ENCODE data around the gene PACSIN2.
A peak's percentile ranks its signal among the peaks of the same experiment; 100 is the strongest.
"Not testable (repeated sequence)": the region's sequence is repeated elsewhere in the genome, so short reads cannot be mapped to it uniquely, and the experiment has no call there.

Gene PACSIN2

DNA sequence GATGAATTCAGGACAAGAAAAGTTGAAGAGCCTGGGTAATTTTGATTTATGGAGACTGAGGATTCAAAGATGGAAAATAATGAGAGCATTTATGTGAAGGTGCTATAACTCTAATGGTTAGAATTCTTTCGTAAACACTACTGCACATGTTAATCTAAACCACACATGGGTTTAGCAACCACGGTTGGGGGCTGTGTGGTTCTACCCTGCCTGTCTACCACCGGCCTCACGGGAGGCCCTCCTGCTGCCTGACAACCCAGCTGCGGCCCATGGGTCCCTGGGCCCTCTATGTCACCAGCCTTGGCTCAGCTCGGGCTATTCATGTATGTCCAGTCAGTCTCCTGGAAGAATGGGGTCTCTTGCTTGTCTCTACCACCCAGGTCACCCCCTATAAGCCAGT is 89.4 kb downstream of the PACSIN2 start:
- no peak for DNase-seq (ENCODE audit: low read depth)

DNA sequence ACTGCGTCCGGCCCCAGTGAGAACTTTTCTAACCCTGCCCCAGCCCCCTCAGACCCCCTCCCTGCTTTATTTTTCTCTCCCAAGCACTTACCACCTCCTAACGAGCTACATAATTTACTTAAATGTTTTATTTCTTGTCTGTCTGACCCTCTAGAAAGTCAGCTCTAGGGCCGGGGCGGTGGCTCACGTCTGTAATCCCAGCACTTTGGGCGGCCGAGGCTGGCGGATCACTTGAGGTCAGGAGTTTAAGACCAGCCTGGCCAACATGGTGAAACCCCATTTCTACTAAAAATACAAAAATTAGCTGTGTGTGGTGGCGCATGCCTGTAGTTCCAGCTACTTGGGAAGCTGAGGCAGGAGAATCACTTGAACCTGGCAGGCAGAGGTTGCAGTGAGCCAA is 89.9 kb downstream of the PACSIN2 start:
- not testable (repeated sequence) for DNase-seq (ENCODE audit: low read depth)

DNA sequence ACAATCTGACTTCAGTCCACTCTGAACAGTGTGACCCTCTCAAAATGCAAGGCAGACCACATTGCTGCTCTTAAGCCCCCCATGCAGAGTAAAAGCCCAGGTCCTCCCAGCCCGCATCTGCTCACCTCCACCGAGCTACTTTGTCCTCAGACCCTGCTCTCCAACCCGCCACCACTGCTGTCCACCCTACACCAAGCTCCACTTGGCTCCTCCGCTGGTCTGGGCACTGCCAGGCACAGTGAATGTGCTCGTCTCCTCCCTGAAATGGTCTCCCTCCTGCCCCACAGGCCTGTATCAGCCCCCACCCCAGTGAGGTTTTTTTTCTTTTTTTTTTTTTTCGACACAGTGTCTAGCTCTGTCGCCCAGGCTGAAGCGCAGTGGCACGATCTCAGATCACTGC is 90.5 kb downstream of the PACSIN2 start:
- DNase-seq (ENCODE audit: low read depth), result no peak

DNA sequence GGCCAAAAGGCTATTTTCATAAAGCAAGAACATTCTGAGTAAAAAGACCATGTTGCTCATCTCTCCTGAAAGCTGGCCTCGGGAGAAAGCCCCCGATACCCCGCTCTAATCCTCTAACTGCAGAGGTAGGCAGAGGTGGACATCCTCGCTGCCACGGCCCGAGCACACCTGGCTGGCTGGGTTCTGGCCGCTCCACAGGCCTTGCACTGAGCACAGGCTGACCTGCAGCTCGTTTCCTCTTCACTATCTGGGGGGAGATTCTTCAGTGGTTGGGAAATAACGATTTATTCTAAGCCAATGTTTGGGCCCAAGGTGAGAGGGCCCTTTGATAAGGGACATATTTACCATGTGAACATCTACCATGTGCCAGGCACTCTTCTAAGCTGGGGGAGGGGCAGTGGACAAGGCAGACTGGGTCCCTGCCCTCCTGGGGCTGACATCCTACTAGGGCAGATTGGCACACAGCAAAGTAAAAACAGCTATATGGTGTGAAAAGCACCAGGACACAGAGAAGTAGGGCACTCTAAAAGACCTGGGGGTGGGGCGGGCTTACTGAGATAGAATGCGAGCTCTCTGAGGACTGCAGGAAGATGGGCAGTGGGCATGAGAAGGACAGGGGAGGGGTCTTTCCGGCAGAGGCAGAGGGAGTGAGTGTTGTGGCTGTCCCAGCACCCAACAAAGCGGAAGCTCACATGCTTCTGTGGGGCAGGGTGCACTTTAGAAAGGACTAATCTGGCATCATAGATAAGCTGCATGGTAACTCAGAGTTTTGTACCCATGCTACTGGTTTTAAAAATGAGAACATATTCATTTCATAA is 92.4 kb downstream of the PACSIN2 start:
- no peak for DNase-seq (ENCODE audit: low read depth)

DNA sequence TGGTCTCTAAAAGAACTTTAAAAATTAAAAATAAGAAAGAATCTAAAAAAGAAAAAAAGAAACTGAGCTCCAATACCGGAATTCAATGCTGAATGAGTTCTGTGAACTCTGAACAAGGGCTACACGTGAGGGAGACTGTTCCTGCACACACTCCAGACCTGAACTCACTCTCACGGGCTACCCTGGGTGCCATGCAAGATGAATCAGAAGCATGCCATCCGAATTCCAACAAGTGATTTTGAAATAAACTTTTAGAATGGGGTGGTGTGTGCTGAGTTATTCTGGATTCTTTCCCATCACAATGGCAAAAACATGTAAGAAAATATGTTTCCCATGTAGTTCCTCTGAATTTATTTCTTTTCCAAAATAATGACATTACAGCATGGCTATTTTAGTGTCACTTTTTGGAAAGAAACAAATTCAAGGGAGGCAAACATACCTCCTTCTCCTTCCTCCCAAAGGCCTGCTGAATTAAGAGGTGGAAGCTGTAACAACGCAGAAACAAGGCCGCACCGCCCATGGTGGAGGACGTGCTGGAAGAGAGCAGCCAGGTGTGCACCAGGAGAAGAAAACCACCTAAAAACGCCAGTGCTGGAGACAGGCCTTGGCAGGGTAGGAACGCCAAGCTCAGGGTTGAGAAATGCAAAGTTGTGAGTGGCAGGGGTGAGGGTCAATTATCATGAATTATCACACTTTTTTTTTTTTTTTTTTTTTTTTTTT is 94.7 kb downstream of the PACSIN2 start:
- DNase-seq (ENCODE audit: low read depth), result peak; percentile 35

DNA sequence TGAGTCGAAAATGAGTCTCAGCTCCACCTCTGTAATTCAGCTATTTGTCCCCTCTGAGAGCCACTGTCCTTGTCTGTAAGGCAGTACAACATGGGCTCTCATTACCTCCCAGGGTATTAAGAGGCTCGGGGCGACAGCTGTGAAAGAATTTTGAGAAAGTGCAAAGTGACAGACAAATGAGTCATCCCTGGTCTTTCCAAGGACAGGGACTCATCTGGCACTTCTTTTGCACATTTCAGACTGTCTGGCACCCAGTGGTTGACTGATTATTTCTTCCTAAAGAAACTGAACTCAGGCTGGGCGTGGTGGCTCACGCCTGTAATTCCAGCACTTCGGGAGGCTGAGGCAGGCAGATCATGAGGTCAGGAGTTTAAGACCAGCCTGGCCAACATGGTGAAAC is 95.8 kb downstream of the PACSIN2 start:
- DNase-seq (ENCODE audit: low read depth), result peak; percentile 22

DNA sequence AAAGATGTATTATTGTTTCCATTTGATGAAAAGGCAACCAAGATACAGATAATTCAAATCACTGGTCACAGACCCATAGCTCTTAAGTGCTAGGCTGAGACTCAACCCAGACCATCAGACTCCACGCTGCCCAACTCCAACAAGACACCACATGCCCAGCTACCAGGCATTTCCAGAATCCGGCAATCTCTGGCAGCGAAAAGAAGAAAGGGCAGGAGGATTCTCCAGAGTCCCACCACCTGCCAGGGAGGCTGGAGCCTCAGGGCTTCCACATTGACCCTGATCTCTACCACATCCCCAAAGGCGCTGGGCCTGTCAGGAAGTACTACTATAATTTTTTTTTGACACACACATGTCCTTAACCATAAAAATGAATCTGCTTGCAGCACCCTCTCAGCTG is 96.4 kb downstream of the PACSIN2 start:
- no peak for DNase-seq (ENCODE audit: low read depth)

DNA sequence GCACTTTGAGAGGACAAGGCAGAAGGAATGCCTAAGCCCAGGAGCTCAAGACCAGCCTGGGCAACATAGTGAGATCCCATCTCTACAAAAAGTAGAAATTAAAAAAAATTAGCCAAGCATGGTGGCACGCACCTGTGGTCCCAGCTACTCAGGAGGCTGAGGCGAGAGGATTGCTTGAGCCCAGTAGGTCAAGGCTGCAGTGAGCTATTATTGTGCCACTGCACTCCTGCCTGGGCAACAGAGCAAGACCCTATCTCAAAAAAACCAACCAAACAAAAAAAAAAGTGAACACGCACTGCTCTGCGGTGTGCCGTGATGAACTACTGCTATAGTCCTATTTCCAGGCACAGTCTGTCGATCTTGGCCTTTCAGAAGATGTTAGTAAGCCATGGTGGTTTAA is 97.6 kb downstream of the PACSIN2 start:
- DNase-seq (ENCODE audit: low read depth), result not testable (repeated sequence)

DNA sequence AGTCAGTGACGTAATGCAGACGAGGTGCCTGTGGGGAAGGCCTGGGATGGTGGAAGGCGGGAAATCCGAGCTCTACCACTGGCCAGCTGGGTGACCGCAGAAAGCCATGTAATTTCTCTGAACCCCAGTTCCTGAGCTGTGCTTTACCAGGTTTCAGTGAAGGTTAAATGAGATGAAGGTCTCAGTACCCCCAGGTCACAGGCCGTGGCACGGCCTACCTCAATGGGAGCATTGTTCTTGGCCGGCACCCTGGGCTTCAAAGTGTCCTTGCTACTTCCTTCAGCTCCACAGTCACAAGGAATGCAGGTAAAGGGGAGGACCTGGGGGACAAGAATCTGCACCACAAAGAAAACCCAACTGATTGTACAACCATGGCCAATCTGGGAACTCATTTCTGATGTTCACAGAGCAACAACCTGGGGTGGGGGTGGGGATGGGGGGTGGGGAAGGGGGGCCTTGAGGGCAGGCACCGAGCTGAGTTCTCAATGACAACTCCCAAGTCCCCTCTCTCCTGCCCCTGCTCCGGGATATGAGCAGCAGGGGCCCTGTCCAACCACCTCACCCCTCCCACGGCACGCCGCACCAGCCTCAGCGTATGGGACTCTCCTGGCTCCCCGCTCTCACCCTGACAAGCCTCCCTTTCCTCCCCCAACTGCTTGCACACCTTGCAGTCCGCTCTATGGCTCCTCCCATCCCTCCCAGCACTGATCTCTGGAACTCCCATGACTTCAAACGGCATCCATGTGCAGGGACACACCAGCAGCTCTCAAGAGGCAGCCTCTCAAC is 98.8 kb downstream of the PACSIN2 start:
- DNase-seq (ENCODE audit: low read depth), result no peak

DNA sequence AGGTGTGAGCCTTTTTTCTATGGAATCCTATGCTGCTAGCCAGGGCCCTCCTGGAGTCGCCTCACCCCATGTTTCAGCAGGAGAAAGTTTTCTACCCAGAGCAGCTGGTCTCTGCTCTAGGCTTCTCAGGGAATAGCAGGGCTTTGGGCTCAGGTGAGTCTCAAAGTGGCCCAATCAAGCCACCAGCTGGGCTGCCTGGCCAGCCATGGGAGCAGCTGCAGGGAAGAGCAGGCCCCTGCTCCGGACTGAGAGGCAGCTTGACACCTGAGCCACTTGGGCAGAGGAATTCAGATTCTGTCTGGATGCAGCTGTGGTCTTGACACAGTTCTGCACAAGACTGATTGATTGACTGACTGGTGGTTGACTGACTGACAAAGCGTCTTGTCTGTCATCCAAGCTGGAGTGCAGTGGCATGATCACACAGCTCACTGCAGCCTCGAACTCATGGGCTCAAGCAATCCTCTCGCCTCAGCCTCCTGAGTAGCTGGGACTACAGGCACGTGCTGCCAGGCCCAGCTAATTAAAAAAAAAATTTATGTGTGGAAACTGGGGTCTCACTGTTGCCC is 100.4 kb downstream of the PACSIN2 start:
- no peak for DNase-seq (ENCODE audit: low read depth)

DNA sequence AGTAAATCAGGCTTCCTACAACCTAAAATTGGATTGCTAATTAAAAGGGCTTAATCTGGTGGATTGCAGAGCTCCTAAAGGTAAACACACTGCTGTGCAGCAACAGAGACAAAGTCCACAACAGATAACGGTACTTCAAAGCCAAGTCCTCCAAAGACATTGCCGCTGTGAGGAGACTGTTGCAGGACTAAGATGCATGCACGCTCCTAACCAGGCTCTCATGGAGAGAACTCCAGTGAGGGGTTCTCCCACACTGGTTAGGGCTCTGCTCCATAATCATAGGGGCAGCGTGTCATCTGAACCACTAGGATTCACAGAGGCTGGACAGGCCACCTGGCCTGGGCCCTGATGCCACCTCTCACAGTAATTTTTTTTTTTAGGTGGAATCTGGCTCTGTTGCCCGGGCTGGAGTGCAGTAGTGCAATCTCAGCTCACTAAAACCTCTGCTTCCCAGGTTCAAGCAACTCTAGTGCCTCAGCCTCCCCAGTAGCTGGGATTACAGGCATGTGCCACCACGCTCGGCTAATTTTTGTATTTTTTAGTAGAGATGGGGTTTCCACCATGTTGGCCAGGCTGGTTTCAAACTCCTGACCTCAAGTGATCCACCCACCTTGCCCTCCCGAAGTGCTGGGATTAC is 101.0 kb downstream of the PACSIN2 start:
- DNase-seq (ENCODE audit: low read depth), result no peak

DNA sequence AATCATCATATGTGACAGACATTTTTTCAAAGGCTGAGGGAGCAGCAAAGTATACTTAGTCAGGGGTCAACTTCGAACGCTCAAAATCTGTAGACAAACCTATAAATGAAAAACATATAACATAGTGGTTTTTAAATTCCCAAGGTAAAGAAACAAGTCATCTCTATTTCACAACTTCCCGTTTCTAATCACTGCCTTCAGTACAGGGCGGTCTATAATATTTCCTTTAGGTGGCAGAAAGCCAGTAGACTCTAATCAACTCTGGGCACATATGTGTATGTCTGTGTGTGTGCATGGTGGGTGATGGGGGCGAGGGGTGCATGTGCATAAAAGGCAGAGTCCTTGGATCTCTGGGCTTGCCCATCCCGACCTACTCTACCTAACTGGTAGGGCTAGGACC is 102.9 kb downstream of the PACSIN2 start:
- DNase-seq (ENCODE audit: low read depth), result no peak

DNA sequence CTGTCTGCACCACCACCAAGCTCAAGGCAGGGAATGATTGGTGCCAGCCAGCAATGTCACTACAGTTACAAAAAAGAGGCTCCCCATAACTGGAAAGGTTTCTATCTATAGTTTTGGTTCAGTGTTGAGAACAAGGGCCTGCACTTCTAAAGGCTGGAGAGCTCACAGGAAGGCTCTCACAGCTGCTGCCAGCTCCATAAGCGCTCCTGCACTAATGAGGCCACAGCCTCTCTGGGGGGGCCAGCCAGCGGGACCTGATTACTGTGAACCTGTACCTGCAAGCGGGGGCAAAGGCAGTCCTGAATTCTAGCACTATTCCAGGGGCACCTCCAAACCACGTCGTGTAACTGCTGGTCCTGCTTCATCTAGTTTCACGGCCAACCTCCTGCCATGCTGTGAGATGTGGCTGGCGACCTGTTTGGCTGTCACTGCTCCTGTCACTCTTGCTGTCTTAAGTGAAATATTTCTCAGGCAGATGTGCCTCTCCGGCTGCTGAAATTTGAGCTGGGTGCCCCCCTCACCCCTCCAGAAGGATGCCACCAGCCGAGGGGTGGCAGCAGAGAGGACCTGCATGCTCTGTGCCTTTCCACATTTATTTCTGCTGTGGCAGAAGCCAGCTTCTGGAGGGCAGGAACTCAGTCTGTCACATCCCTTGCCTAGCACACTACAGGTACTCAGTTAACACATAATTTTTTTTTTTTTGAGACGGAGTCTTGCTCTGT is 104.6 kb downstream of the PACSIN2 start:
- no peak for DNase-seq (ENCODE audit: low read depth)

DNA sequence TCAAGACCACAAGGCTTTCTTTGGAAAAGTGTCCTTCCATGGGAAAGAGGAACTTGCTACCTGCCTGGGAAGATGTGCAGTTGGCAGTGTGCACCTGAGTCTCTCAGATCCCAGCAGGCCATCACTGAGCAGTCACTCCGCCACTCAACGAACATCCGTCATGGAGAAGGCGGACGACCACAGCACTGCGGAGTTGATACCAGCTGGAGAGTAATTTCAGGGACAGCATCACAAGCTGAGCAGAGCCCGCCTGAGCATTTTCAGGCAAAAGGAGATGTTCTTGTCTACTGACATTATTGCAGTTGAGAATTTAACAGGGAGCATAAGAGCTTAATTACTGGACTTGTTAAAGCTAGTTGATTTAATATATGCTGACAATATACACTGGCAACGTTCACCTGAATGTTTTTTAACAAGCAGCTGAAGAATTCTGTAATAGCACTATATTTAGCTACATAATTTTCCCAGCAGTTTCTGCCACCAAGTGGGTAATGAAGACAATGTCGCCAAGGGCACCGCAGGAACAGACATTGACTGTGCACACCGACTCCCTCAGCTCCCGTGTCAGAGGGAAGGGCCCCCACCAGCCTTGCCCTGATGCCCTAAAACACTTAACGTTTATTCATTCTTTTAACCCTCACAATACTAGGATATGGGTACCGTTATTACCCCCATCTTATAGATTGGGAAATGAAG is 105.4 kb downstream of the PACSIN2 start:
- no peak for DNase-seq (ENCODE audit: low read depth)

DNA sequence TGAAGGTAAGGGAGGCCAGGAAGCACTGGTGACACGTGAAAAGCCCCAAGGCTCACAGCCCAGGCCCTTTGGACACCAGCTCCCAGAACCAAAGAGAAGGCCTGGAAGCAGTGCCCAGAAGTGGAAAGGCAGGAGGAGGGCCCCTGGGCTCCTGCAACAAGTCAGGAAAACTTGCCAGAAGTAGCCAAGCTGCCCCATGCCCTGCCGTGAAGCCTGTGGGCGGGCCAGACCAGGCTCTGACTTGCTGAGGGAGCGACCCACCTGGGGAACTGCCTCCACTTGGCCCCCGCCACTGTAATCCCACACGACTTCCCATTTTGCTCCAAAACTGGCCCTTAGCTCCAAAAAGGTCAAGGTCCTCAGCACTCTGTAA is 106.6 kb downstream of the PACSIN2 start:
- DNase-seq (ENCODE audit: low read depth), result no peak

DNA sequence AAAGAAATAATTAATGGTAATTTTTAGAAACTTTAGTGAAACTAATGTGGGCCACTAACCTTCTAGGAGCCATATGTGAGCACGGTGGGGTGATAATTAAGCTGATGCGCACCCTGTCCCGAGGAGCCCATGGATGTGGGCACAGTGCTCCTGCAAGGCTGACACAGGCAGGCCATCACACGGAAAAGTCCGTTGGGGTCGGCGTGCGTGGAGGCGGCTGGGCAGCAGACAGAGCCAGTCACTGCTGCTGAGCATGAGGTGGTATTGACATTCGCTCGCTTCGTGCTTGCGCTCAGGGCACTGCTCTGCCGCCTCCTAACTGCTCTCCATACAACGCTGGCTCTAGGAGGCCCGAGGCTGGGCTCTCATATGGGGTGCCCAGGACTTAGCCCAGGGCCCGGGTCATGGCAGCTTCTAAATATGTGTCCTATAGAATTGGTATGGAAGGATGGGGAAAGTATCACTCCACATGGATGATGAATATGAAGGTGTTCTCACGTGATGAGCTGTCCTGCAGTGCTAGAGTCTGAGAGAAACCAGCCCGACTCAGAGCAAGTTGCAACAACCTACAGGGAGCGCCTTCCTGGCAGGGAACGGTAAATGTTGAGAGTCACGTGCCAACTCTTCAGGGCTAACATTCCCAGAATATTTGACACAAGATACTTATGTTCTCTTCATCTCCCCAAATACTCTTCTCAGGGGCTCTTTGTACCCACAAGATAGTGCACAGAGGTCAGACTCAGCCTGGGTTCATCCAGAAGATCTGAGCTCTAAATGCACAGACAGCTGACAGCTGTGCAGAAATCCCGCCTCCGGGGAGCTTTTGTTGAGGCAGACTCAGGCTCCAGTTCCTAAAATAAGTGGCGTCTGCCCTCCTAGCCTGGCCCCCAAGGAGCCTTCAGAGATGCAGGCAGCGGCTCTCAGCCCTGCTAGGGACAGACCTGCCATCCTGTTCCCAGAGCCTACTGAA is 107.3 kb downstream of the PACSIN2 start:
- no peak for DNase-seq (ENCODE audit: low read depth)

DNA sequence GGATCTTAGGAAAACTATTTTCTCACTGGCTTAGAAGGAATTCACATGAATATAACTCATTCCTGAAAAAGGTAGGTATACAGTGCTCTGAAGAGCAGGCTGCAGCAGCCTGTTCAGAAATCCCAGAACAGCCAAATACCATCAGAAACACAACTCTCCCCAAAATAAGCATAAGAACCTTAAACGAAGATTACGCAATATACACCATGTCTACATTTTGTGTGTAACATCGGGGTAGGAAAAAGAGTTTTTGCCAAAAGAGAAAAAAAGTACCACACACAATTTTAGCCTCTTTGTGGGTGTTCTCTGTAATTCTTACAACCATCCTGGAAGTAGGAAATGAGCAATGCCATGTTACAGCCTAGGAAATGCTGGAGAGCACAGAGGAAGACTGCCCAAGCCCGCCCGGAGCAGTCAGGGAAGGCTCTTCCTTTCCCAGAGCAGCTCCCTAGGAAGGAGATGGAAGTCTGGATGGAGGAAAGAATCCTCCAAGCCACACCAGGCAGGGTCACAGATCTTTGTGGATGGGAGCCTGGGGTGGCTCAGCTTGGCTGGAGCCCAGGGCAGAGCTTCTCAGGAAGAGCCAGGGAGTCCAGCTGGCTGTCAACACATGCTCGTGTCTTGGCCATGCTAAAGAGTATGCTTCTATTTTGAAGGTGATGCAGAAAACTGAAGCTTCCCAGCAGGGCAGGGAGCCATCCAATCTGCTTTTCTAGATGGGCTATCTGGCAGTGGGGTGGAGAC is 108.2 kb downstream of the PACSIN2 start:
- no peak for DNase-seq (ENCODE audit: low read depth)

DNA sequence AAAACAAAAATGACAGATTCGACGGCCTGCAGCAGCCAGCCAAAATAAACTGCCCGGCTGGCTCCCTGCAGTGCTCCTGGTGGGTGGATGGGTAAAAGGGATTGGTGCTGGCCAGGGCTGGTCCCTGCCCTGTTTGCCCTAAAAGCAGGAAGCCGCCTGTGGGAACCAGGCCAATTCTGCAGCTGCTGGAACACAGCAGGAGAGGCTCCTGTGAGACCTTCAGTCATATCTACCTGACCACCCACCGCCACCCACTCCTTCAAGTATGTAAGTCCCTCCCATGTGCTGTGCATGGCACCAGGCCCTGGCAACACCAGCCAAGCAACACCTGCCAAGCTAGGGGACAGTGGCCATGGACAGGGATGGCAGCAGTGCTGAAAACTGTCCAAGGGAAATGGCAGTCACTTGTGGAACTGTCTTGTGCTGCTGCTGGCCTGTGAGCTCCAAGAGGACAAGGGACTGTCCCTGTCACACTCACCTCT is 109.2 kb downstream of the PACSIN2 start:
- DNase-seq (ENCODE audit: low read depth), result no peak

DNA sequence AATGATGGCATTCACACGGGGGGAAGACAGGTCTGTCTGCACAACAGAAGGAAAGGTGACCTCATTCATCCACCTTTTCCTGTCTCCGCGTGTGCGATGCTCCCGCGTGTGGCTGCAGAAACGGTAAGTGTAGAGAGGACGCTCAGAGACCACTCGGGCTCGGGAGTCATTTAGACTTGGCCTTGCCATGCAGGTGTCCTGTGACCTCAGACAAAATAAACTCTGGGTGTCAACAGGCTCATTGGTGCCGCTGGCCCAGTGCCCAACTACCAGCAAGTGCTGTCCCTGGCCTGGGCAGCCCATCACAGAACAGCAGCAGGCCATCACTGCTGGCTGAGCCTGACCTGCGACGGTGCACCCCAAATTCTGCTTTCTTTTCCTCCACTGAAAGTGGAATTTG is 109.7 kb downstream of the PACSIN2 start:
- no peak for DNase-seq (ENCODE audit: low read depth)
